Brain pericyte (primary cell): ENCODE data around the gene SIN3A.
"Not testable (repeated sequence)": the region's sequence is repeated elsewhere in the genome, so short reads cannot be mapped to it uniquely, and the experiment has no call there.

Experiments used
- DNase-seq: peaks from one replicate; pipeline ENCODE4 v3.0.0-alpha.2; 2012; ENCODE audit warnings: low read depth, low spot score

Gene SIN3A

DNA sequence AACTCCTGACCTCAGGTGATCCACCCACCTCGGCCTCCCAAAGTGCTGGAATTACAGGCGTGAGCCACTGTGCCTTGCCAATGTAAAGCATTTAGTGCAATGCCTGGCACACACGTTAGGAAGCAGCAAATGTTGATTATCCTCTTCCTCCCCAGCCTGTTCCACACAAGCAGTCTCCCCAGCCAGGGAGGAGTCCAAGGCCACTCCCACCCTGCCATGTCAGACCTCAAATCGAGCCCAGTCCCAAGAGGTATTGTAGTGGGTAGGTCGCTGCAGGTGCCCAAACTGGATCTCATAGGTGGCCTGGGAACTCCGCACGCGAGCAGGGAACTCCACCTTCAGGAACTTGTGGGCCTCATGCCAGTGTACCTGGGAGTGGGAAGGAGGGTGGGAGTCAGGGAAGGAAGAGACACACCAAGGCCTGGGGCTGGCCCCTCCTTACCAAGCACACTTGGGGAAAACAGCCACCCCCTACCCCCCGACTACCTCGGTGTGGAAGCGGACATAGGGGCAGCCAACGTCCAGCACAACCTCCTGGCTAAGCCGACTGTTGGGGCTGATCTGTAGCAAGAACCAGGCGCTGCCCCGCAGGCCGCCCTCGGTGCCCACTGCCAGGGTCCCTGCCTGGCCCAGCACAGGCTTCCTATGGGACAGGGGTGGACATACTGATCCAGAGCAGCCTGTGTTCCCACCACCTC lies 93.4 kb downstream of the SIN3A start:
- no peak for DNase-seq

GRCh38 chr15:75356517-75356916 lies 95.0 kb downstream of the SIN3A start:
- no peak for DNase-seq

DNA sequence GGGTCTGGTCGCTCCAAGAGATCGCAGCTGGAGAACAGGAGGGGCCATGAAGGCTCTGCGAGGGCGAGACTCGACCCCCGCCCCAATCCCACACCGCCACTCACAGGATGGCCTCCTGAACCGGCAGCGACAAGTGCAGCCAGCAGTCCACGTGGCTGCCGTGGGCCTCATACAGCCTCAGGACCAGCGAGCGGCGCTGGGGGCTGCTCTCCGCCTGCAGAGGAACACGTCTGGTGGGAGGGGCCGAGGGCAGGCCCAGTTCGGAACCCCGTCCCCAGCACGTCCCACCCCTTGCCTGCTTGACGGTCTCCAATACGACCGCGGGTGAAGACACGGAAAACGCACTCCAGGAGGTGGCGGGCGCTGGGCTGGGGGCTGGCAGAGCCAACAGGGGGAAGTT lies 95.5 kb downstream of the SIN3A start:
- no peak for DNase-seq

- no peak for DNase-seq
Observed at GRCh38 chr15:75355369-75355768, 96.1 kb downstream of the SIN3A start.

GRCh38 chr15:75354454-75354853 lies 97.0 kb downstream of the SIN3A start:
- DNase-seq: no peak

DNA sequence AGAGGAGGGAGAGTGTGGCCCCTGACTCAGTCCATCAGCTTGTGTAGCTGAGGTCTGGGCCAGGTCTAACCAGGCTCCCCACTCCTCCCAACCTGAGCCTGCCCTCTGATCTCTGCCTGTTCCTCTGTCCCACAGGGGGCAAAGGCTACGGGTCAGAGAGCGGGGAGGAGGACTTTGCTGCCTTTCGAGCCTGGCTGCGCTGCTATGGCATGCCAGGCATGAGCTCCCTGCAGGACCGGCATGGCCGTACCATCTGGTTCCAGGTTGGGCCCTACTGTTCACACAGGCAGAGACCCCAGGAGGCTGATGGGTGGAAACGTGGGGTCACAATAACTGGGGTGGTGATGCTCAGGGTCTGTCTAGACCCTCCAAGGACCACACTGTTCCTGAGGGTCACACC lies 97.9 kb downstream of the SIN3A start:
- DNase-seq: no peak

DNA sequence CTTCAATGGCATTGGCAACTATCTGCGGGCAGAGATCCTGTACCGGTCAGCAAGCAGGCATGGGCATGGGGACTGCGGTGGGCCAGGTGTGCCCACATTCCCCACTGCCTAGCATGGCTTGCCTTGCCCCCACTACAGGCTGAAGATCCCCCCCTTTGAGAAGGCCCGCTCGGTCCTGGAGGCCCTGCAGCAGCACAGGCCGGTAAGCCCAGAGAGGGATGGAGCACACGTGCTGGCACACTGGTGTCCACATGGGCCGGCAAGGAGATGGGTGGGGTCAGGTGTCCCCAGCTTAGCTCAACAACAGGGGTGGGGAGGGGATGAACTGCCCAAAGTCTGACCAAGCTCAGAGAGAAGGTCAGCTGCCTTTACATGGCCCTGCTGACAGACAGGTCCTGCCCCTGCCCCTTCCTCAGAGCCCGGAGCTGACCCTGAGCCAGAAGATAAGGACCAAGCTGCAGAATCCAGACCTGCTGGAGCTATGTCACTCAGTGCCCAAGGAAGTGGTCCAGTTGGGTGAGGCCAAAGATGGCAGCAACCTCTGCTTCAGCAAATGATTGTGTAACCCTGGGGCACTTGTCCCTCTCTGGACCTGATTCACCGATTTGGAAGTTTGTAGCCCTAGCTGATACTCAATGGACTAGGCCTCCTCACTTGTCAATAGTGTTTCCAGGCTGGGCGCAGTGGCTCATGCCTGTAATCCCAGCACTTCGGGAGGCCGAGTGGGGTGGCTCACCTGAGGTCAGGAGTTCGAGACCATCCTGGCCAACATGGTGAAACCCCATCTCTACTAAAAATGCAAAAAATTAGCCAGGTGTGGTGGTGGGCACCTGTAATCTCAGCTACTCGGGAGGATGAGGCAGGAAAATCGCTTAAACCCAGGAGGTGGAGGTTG lies 99.1 kb downstream of the SIN3A start:
- no peak for DNase-seq

- DNase-seq: no peak
Observed at GRCh38 chr15:75350601-75351361, 100.7 kb downstream of the SIN3A start.

DNA sequence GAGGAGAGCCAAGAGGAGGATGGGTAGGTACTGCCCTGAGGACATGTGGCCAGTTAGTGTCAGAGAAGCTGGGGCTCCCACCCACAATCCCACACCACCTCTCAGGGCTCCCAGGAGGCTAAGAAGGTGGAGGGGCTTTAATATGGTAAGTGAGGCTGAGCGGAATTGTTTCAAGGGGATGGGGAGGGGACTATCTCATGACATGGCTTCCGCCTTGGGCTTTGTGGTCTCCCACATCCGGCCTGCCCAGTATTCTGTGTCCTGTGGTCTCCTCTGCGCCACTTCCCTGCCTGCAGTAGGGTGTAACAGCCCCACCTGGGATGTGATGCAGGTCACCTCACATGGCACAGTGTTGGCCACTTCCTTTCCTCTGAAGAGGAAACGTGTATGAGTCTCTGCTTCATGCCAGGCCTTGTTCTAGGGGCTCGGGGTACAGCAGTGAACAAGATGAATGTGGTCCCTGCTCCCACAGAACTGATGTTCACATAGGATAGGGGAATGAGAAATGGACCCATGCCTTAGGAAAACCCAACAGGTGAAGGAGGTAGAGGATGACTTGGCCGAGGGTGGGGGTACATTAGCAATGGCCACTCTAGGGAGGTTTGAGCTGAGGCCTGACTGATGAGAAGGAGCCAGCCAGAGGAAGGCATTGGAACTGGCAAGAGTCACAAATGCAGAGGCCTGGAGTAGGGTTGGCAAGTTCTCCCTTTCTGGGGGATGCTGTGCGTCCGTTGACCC lies 101.5 kb downstream of the SIN3A start:
- DNase-seq: no peak

DNA sequence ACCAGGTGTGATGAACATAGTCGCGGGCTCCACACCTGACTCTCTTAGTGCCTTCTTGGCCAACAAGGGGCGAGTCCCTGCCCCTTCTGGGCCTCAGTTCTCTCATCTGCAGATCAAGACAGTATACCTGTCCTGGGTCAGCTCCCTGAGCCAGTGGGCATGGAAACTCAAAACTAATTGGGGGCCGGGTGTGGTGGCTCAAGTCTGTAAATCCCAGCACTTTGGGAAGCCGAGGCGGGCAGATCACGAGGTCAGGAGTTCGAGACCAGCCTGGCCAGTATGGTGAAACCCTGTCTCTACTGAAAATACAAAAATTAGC lies 102.2 kb downstream of the SIN3A start:
- DNase-seq: not testable (repeated sequence)

GRCh38 chr15:75348562-75349350 lies 102.7 kb downstream of the SIN3A start:
- DNase-seq: no peak

DNA sequence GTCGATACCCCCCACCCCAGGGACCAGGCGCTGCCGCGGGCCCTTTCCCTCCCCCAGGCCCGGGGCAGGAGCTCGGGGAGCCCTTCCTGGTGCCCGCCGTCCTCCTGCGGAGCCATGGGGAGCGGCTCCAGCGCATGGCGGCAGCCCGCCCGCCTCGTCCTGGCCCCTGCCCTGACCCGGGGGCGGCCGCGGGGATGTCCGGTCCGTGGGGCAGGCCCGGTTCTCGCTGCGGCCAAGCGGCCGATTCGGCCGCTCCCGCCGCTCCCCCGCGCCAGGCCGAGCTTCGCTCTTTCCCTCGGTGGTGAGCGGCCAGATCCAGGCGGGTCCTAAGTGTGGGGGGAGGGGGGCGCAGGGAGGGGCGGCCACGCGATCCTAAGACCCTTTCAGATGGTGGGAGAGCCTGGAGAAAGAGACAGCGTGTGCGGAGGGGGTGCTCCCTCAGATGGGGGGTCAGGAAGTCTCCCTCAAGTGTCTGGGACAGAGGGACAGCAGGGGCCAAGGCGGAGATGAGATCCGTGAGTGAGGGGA lies 103.4 kb downstream of the SIN3A start:
- DNase-seq: no peak

GRCh38 chr15:75347222-75348033 lies 104.1 kb downstream of the SIN3A start:
- no peak for DNase-seq

GRCh38 chr15:75346796-75347221 lies 104.7 kb downstream of the SIN3A start, which contains the start of gene NEIL1:
TSS of gene NEIL1 (plus strand) at chr15:75347039. CDS start at chr15:75348906, 1,867 bp downstream.
- no peak for DNase-seq

GRCh38 chr15:75343953-75344352 lies 107.5 kb downstream of the SIN3A start:
- DNase-seq: not testable (repeated sequence)

DNA sequence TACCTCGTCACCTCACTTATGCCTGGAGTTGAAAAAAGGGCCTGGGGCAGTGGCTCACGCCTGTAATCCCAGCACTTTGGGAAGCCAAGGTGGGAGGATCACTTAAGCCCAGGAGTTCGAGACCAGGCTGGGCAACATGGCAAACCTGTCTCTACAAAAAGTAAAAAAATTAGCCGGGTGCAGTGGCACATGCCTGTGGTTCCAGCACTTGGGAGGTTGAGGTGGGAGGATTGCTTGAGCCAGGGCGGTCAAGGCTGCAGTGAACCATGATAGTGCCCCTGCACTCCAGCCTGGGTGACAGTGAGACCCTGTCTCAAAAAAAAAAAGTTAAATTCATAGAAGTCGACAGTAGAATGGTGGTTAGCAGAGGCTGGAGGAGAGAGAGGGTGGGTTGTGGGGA lies 109.3 kb downstream of the SIN3A start:
- no peak for DNase-seq

DNA sequence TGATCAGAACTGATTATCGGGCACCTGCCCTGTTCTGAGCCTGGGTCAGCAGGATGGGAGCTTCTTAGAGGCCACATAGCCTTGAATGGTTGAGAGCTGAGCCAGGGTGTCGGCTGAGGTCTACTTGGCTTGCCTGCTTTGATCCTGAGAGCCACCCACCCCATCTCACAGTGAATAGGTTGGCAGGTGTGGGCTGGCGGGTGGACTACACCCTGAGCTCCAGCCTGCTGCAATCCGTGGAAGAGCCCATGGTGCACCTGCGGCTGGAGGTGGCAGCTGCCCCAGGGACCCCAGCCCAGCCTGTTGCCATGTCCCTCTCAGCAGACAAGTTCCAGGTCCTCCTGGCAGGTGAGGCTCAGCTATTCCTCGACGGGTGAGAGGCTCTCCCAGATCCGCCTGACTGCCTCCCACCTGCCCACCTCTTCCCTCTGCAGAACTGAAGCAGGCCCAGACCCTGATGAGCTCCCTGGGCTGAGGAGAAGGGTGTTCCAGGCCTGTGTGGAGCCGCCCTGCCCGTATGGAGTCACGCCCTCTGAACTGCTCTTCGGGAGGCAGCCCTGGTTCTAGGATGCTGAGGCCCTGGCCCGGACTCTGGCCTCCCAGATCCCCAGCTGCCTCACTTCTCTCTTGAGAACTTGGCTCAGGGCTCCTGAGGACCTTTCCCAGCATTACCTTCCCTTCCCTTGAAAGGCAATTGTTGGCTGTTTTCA lies 111.8 kb downstream of the SIN3A start:
- DNase-seq: no peak

- no peak for DNase-seq
Observed at GRCh38 chr15:75338661-75339240, 112.7 kb downstream of the SIN3A start.
